ENCODE results near the gene DSCAM.

DNA sequence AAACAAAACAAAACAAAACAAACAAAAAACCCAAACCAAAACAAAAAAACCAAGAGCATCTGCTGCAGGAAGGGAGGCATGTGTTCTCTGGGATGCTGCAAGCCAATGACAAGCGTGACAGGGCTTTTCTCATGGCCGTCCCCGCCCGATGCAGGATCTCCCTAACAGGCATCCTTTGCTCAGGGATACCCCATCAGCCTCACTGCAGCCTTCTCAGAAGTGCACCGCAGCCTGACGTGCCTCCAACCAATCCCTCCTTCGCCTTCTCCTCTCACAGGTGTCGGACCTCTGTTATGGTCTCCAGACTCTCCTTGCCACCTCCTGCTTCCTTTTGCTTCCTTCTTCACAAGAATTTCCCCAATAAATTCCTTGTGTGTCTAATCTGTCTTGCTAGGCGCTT is 832.6 kb downstream of the DSCAM start:
- TF ChIP-seq, protein P1, sequence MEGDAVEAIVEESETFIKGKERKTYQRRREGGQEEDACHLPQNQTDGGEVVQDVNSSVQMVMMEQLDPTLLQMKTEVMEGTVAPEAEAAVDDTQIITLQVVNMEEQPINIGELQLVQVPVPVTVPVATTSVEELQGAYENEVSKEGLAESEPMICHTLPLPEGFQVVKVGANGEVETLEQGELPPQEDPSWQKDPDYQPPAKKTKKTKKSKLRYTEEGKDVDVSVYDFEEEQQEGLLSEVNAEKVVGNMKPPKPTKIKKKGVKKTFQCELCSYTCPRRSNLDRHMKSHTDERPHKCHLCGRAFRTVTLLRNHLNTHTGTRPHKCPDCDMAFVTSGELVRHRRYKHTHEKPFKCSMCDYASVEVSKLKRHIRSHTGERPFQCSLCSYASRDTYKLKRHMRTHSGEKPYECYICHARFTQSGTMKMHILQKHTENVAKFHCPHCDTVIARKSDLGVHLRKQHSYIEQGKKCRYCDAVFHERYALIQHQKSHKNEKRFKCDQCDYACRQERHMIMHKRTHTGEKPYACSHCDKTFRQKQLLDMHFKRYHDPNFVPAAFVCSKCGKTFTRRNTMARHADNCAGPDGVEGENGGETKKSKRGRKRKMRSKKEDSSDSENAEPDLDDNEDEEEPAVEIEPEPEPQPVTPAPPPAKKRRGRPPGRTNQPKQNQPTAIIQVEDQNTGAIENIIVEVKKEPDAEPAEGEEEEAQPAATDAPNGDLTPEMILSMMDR (IDR thresholded peaks at IDR 0.05; ENCODE audit: insufficient read depth, low read length, poor library complexity, severe bottlenecking) = no peak
- TF ChIP-seq EZH2phosphoT487 (conservative IDR thresholded peaks at IDR 0.05; ENCODE audit: low read length) = no peak

All from SU-DHL-6 (cell line).